CD14-positive monocyte (primary cell): ENCODE measurements around the gene VSTM4. TPM values are rescaled to one million over a fixed set of nuclear protein-coding genes. Genes with fewer than 3 reads are reported as not detected.

Experiments
- DNase-seq, 3 donors: peaks; one replicate each; pipeline ENCODE4 v3.0.0-alpha.2; 2011 to 2022
- H2AFZ ChIP-seq: 2 replicates; pipeline ENCODE4 v1.6.0; 2012; ENCODE audit warnings: mild to moderate bottlenecking, low read depth, low read length, inconsistent platforms; ENCODE audit not compliant: insufficient read depth, poor library complexity, severe bottlenecking
- H3K27ac ChIP-seq, 2 donors: 1 replicate in 1 of 2; 2 replicates in 1 of 2; pipeline ENCODE4 v1.5.1; 2012 to 2013; ENCODE audit warnings: low read length in 2 of 2, control low read depth in 1 of 2, inconsistent platforms in 1 of 2, low read depth in 1 of 2, mild to moderate bottlenecking in 1 of 2
- H3K27me3 ChIP-seq, 2 donors: one replicate each; pipeline versions ENCODE4 v1.6.0 to v1.6.1; 2011 to 2013; ENCODE audit warnings: low read length in 2 of 2; ENCODE audit not compliant: control insufficient read depth in 2 of 2, insufficient read depth in 2 of 2
- H3K36me3 ChIP-seq, 2 donors: replicated peaks in 1 of 2; 1 replicate in 1 of 2; 2 replicates in 1 of 2; pipeline versions ENCODE4 v1.5.1 to v1.6.1; 2012 to 2013; ENCODE audit warnings: low read length in 2 of 2, control low read depth in 1 of 2, inconsistent platforms in 1 of 2, mild to moderate bottlenecking in 1 of 2; ENCODE audit not compliant: insufficient read depth in 2 of 2, control insufficient read depth in 1 of 2
- H3K4me1 ChIP-seq, 2 donors: 1 replicate in 1 of 2; 2 replicates in 1 of 2; pipeline versions ENCODE4 v1.5.1 to v1.6.1; 2012 to 2013; ENCODE audit warnings: low read length in 2 of 2, control low read depth in 1 of 2, inconsistent platforms in 1 of 2, mild to moderate bottlenecking in 1 of 2, moderate library complexity in 1 of 2; ENCODE audit not compliant: insufficient read depth in 2 of 2, control insufficient read depth in 1 of 2
- H3K4me2 ChIP-seq: replicated peaks from 2 replicates; pipeline ENCODE3; 2012; ENCODE audit warnings: low read length, moderate library complexity, mild to moderate bottlenecking; ENCODE audit not compliant: poor library complexity, severe bottlenecking; ENCODE audit errors: extremely low read depth
- H3K4me3 ChIP-seq, 3 experiments: fragments of 200-600 bp in 1 of 3; sonication (generic) in 1 of 3; replicated peaks in 1 of 3; 1 replicate in 2 of 3; 2 replicates in 1 of 3; pipeline ENCODE4 v1.5.1; 2011 to 2013; ENCODE audit warnings: low read length in 3 of 3, mild to moderate bottlenecking in 3 of 3, control low read depth in 2 of 3, low read depth in 2 of 3, inconsistent platforms in 1 of 3, moderate library complexity in 1 of 3
- H3K79me2 ChIP-seq: 2 replicates; pipeline ENCODE4 v1.6.0; 2012; ENCODE audit warnings: mild to moderate bottlenecking, control low read depth, inconsistent platforms, low read length, moderate library complexity; ENCODE audit not compliant: insufficient read depth
- H3K9ac ChIP-seq: 2 replicates; pipeline ENCODE4 v1.6.0; 2017; ENCODE audit warnings: low read length, mild to moderate bottlenecking; ENCODE audit not compliant: insufficient read depth, poor library complexity, severe bottlenecking
- H3K9me3 ChIP-seq, 2 donors: replicated peaks in 1 of 2; 1 replicate in 1 of 2; 2 replicates in 1 of 2; pipeline versions ENCODE4 v1.5.1 to v1.6.1; 2012 to 2013; ENCODE audit warnings: low read length in 2 of 2, control low read depth in 1 of 2; ENCODE audit not compliant: control insufficient read depth in 1 of 2, insufficient read depth in 1 of 2
- H4K20me1 ChIP-seq: 2 replicates; pipeline ENCODE4 v1.6.0; 2012; ENCODE audit warnings: mild to moderate bottlenecking, low read length, control low read depth, moderate library complexity; ENCODE audit not compliant: insufficient read depth
- H3K27ac Mint-ChIP-seq, 7 donors: one replicate each; pipeline ENCODE4 v1.8.0; 2020; ENCODE audit warnings: mild to moderate bottlenecking in 7 of 7, mixed read lengths in 7 of 7, moderate library complexity in 6 of 7, inconsistent platforms in 2 of 7
- H3K27me3 Mint-ChIP-seq, 3 donors: one replicate each; pipeline ENCODE4 v1.8.0; 2021 to 2022; ENCODE audit warnings: low read depth in 3 of 3, mild to moderate bottlenecking in 3 of 3, mixed read lengths in 3 of 3, moderate library complexity in 3 of 3, inconsistent platforms in 1 of 3
- H3K36me3 Mint-ChIP-seq, 2 donors: one replicate each; pipeline ENCODE4 v1.8.0; 2020; ENCODE audit warnings: mixed read lengths in 2 of 2, inconsistent platforms in 1 of 2, mild to moderate bottlenecking in 1 of 2
- H3K4me1 Mint-ChIP-seq: one replicate; pipeline ENCODE4 v1.8.0; 2020; ENCODE audit warnings: mild to moderate bottlenecking, mixed read lengths
- H3K4me3 Mint-ChIP-seq, 2 donors: one replicate each; pipeline ENCODE4 v1.8.0; 2020; ENCODE audit warnings: mild to moderate bottlenecking in 2 of 2, mixed read lengths in 2 of 2, moderate library complexity in 1 of 2
- H3K9me3 Mint-ChIP-seq, 7 donors: one replicate each; pipeline ENCODE4 v1.8.0; 2020 to 2022; ENCODE audit warnings: mixed read lengths in 7 of 7, mild to moderate bottlenecking in 6 of 7, moderate library complexity in 6 of 7, inconsistent platforms in 2 of 7
- WGBS: methylation state at CpG from one replicate; pipeline ENCODE4 v1.1.5; 2013; ENCODE audit warnings: missing lambda C conversion rate; ENCODE audit not compliant: insufficient coverage; 5-methylcytosine and 5-hydroxymethylcytosine counted together
- intact Hi-C, 2 donors: fragments of 100-400 bp; cut with micrococcal nuclease; formaldehyde crosslinking; loops; one replicate each; pipeline versions ENCODE4 v1.15.0 to v1.15.1; 2023
- polyA plus RNA-seq, 3 donors: library from polyadenylated mRNA; depleted of rRNA in 1 of 3; unstranded in 2 of 3; stranded (reverse) in 1 of 3; fragments of 300-500 nt in 2 of 3; fragments of >200 nt in 1 of 3; fragmentation: Illumina TruSeq in 2 of 3; gene quantifications; 1 replicate in 2 of 3; 2 replicates in 1 of 3; pipeline ENCODE4 v1.2.3, GENCODE V29; 2012 to 2021
- TF ChIP-seq, protein P1 (sequence below): fragments of 200-600 bp; IDR thresholded peaks from one replicate; pipeline ENCODE4 v1.8.0; 2022; ENCODE audit warnings: antibody characterized with exemption, mild to moderate bottlenecking

Gene VSTM4
- polyA plus RNA-seq, 3 donors = not detected

DNA sequence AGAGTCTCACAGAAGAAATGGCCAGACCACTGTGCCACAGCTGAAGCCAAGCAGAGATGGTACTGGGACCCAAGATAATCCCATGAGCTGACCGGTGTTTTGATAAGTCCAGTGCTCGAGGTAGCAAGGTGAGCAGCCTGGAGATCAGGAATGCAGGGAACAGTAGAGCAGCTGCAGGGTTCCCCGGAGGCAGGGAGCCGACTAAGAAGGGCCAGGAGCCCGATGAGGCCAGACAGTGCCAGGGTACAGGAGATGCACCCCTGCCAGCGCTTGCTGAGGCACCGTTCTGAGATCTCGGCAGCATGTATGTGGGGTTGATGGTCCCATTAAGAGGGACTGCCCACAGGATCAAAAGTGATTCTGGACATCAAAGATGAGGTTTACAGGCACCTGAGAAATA lies 47.1 kb downstream of the VSTM4 start:
- Histone ChIP-seq H4K20me1 (no peaks in the 10 kb centered on the region), H3K9me3 (peaks cover 0 to 4% of the 10 kb centered on the region in 2 donors), H3K4me3 (no peak overlapping the region), H3K79me2 (no peaks in the 10 kb centered on the region), H2AFZ (no peak overlapping the region), H3K4me2 (no peak overlapping the region), H3K9ac (no peak overlapping the region), H3K36me3 (no peaks in the 10 kb centered on the region), H3K4me1 (no peaks in the 10 kb centered on the region), H3K27ac (no peak overlapping the region), H3K27me3 (no peaks in the 10 kb centered on the region)
- WGBS = over 99% methylated on average over 8 of the region's 8 CpGs
- Mint-ChIP-seq H3K9me3 (peaks cover under 1 to 5% (median 3%) of the 10 kb centered on the region in 7 donors), H3K4me3 (no peak overlapping the region), H3K27me3 (peaks cover 0 to 8% (median 0%) of the 10 kb centered on the region in 3 donors), H3K4me1 (no peaks in the 10 kb centered on the region), H3K27ac (peak overlapping the region in 1 of 7 donors; percentile 18), H3K36me3 (no peaks in the 10 kb centered on the region)
- intact Hi-C loops = no loop called here
- TF ChIP-seq, protein P1, sequence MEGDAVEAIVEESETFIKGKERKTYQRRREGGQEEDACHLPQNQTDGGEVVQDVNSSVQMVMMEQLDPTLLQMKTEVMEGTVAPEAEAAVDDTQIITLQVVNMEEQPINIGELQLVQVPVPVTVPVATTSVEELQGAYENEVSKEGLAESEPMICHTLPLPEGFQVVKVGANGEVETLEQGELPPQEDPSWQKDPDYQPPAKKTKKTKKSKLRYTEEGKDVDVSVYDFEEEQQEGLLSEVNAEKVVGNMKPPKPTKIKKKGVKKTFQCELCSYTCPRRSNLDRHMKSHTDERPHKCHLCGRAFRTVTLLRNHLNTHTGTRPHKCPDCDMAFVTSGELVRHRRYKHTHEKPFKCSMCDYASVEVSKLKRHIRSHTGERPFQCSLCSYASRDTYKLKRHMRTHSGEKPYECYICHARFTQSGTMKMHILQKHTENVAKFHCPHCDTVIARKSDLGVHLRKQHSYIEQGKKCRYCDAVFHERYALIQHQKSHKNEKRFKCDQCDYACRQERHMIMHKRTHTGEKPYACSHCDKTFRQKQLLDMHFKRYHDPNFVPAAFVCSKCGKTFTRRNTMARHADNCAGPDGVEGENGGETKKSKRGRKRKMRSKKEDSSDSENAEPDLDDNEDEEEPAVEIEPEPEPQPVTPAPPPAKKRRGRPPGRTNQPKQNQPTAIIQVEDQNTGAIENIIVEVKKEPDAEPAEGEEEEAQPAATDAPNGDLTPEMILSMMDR = no peak
- DNase-seq = no peak

- no peak overlapping the region for H2AFZ ChIP-seq
- no peak overlapping the region for H3K4me3 ChIP-seq
- peaks cover 5 to 7% of the 10 kb centered on the region in 2 donors for H3K9me3 ChIP-seq
- no peaks in the 10 kb centered on the region for H4K20me1 ChIP-seq
- TF ChIP-seq, protein P1 = no peak
- H3K4me1 ChIP-seq = no peaks in the 10 kb centered on the region
- Mint-ChIP-seq H3K4me3 (no peak overlapping the region), H3K27me3 (peaks cover 0 to 12% (median 2%) of the 10 kb centered on the region in 3 donors), H3K9me3 (peaks cover 8 to 14% (median 11%) of the 10 kb centered on the region in 7 donors), H3K4me1 (no peaks in the 10 kb centered on the region), H3K36me3 (no peaks in the 10 kb centered on the region), H3K27ac (no peak overlapping the region)
- no peak overlapping the region for H3K4me2 ChIP-seq
- intact Hi-C loops = no loop called here
- no peak for DNase-seq
- 94% methylated on average over 2 of the region's 5 CpGs for WGBS
- H3K27me3 ChIP-seq = no peaks in the 10 kb centered on the region
- no peak overlapping the region for H3K27ac ChIP-seq
- H3K79me2 ChIP-seq = no peaks in the 10 kb centered on the region
- H3K36me3 ChIP-seq = no peaks in the 10 kb centered on the region
- H3K9ac ChIP-seq = no peak overlapping the region
Observed at GRCh38 chr10:49066944-49067730, 48.2 kb downstream of the VSTM4 start.
